Endothelial cell of umbilical vein (primary cell): ENCODE results near the gene LCAT. TPM values are rescaled to one million over a fixed set of nuclear protein-coding genes. Genes with fewer than 3 reads are reported as not detected.

Experiments
- BruUV-seq: library from RNA; stranded (reverse); fragments of 400-500 nt; replicated peaks from 2 replicates; lab custom pipeline; 2021; lab: Mats Ljungman, UMichigan
- CTCF ChIA-PET: fragments of 300-600, 350-600 bp; sonication (Branson Sonifier 250); formaldehyde crosslinking; loops from one replicate; lab custom pipeline; 2021; ENCODE audit warnings: antibody characterized with exemption, inconsistent platforms; lab: Charles Lee
- POLR2A ChIA-PET: fragments of 300-600, 350-600 bp; sonication (Branson Sonifier 250); formaldehyde crosslinking; loops from one replicate; lab custom pipeline; 2021; ENCODE audit warnings: antibody characterized with exemption, inconsistent platforms; lab: Charles Lee
- DNase-seq: peaks from one replicate; pipeline ENCODE4 v3.0.0-alpha.2; 2011; ENCODE audit warnings: low read depth, low spot score
- FAIRE-seq: peaks from 2 replicates; lab custom pipeline; 2011; peaks lifted over from hg19 to GRCh38; lab: Jason Lieb, UNC
- H2AFZ ChIP-seq: 2 replicates; pipeline ENCODE4 v1.6.0; 2012; ENCODE audit warnings: low read depth, low read length, control low read depth, inconsistent platforms
- H3K27ac ChIP-seq: 2 replicates; pipeline ENCODE4 v1.5.1; 2011; ENCODE audit warnings: low read depth, mild to moderate bottlenecking, control low read depth, low read length, moderate library complexity; ENCODE audit not compliant: insufficient read depth
- H3K27me3 ChIP-seq, 2 experiments: 2 replicates each; pipeline versions ENCODE4 v1.6.0 to v1.6.1; 2011; ENCODE audit warnings: low read length in 2 of 2, mixed read lengths in 1 of 2; ENCODE audit not compliant: control insufficient read depth in 2 of 2, insufficient read depth in 2 of 2
- H3K36me3 ChIP-seq, 2 experiments: 2 replicates in 1 of 2; 3 replicates in 1 of 2; pipeline ENCODE4 v1.5.1; 2011; ENCODE audit warnings: low read length in 2 of 2, mild to moderate bottlenecking in 1 of 2, moderate library complexity in 1 of 2; ENCODE audit not compliant: control insufficient read depth in 2 of 2, insufficient read depth in 2 of 2; ENCODE audit errors: extremely low read depth in 1 of 2
- H3K4me1 ChIP-seq: 3 replicates; pipeline ENCODE4 v1.5.1; 2011; ENCODE audit warnings: mild to moderate bottlenecking, low read length; ENCODE audit not compliant: control insufficient read depth, insufficient read depth; ENCODE audit errors: extremely low read depth
- H3K4me2 ChIP-seq: 2 replicates; pipeline ENCODE4 v1.6.1; 2011; ENCODE audit warnings: low read length, control low read depth, mixed read lengths; ENCODE audit not compliant: insufficient read depth
- H3K4me3 ChIP-seq, 3 experiments: fragments of 200-600 bp in 1 of 3; sonication (generic), shearing (Covaris generic) in 1 of 3; replicated peaks in 1 of 3; 2 replicates each; pipeline ENCODE4 v1.5.1; 2011 to 2016; ENCODE audit warnings: control low read depth in 3 of 3, low read length in 3 of 3, mild to moderate bottlenecking in 2 of 3, inconsistent platforms in 1 of 3, low read depth in 1 of 3, moderate library complexity in 1 of 3; ENCODE audit not compliant: insufficient read depth in 1 of 3
- H3K79me2 ChIP-seq: 2 replicates; pipeline ENCODE4 v1.6.0; 2012; ENCODE audit warnings: low read length, inconsistent platforms; ENCODE audit not compliant: control insufficient read depth, insufficient read depth
- H3K9ac ChIP-seq: replicated peaks from 2 replicates; pipeline ENCODE3; 2011; ENCODE audit warnings: low read length, control low read depth; ENCODE audit not compliant: insufficient read depth; ENCODE audit errors: extremely low read depth
- H3K9me1 ChIP-seq: replicated peaks from 3 replicates; pipeline ENCODE4 v1.6.0; 2011; ENCODE audit warnings: mild to moderate bottlenecking, low read length; ENCODE audit not compliant: control insufficient read depth, insufficient read depth; ENCODE audit errors: extremely low read depth
- H3K9me3 ChIP-seq: replicated peaks from 2 replicates; pipeline ENCODE4 v1.5.1; 2012; ENCODE audit warnings: low read length, inconsistent platforms; ENCODE audit not compliant: control insufficient read depth, insufficient read depth
- H4K20me1 ChIP-seq: replicated peaks from 2 replicates; pipeline ENCODE3; 2011; ENCODE audit warnings: mild to moderate bottlenecking, low read length; ENCODE audit not compliant: control insufficient read depth, insufficient read depth; ENCODE audit errors: extremely low read depth
- CTCF ChIP-seq, 2 donors: IDR thresholded peaks; 1 replicate in 1 of 2; 2 replicates in 1 of 2; pipeline ENCODE4 v1.5.1; 2011; ENCODE audit warnings: low read length in 2 of 2, mild to moderate bottlenecking in 2 of 2, moderate library complexity in 2 of 2, control low read depth in 1 of 2, inconsistent platforms in 1 of 2, low read depth in 1 of 2; ENCODE audit not compliant: insufficient read depth in 1 of 2; ENCODE audit errors: extremely low read depth in 1 of 2
- EZH2 ChIP-seq: IDR thresholded peaks from 2 replicates; pipeline ENCODE4 v1.6.1; 2012; ENCODE audit warnings: borderline replicate concordance, low read depth, mild to moderate bottlenecking, moderate library complexity, low read length, inconsistent platforms; ENCODE audit not compliant: severe bottlenecking
- FOS ChIP-seq: IDR thresholded peaks from 2 replicates; pipeline ENCODE4 v1.6.1; 2011; ENCODE audit warnings: mild to moderate bottlenecking, low read length, moderate library complexity, borderline replicate concordance; ENCODE audit not compliant: insufficient read depth
- GATA2 ChIP-seq: IDR thresholded peaks from 2 replicates; pipeline ENCODE4 v1.7.0; 2011; ENCODE audit warnings: low read depth, mild to moderate bottlenecking, moderate library complexity, mixed read lengths, low read length; ENCODE audit not compliant: insufficient read length, insufficient read depth
- JUN ChIP-seq: IDR thresholded peaks from 2 replicates; pipeline ENCODE4 v1.6.1; 2011; ENCODE audit warnings: borderline replicate concordance, low read depth; ENCODE audit not compliant: insufficient read length, insufficient read depth
- MAX ChIP-seq: IDR thresholded peaks from 2 replicates; pipeline ENCODE4 v1.6.1; 2011; ENCODE audit not compliant: insufficient read depth, insufficient read length
- MYC ChIP-seq: IDR thresholded peaks from one replicate; pipeline ENCODE4 v1.6.1; 2011; ENCODE audit warnings: mild to moderate bottlenecking, low read depth, low read length
- POLR2A ChIP-seq: IDR thresholded peaks from 2 replicates; pipeline ENCODE4 v1.6.1; 2012; ENCODE audit warnings: low read depth, mild to moderate bottlenecking, control low read depth, low read length
- POLR2AphosphoS5 ChIP-seq: IDR thresholded peaks from 2 replicates; pipeline ENCODE4 v1.6.1; 2012; ENCODE audit warnings: low read depth, mild to moderate bottlenecking, control low read depth, low read length, moderate library complexity; ENCODE audit not compliant: insufficient read depth
- dilution Hi-C: fragments of 300-500 bp; cut with MboI; formaldehyde crosslinking; loops from one replicate; pipeline ENCODE4 v1.15.0; 2019; ENCODE audit warnings: low sequenced_read_pairs; ENCODE audit not compliant: extremely low pct_ligation_motif_present
- intact Hi-C: fragments of 100-400 bp; cut with micrococcal nuclease; formaldehyde crosslinking; loops from one replicate; pipeline ENCODE4 v1.10.0; 2022
- polyA plus RNA-seq, 4 experiments: library from polyadenylated mRNA; depleted of rRNA in 3 of 4; stranded (reverse) in 3 of 4; unstranded in 1 of 4; fragments of >200 nt; gene quantifications; 2 replicates each; pipeline versions ENCODE4 v1.2.1 to v1.2.3, GENCODE V29; 2011 to 2012; ENCODE audit warnings: missing spikeins in 1 of 4
- total RNA-seq: library from RNA; stranded (reverse); gene quantifications from 2 replicates; pipeline ENCODE4 v1.2.3, GENCODE V29; 2021

The LCAT gene
- total and polyA plus RNA-seq, 2 donors (not counting 3 experiments of a cell fraction or from before 2014, with no cell fraction given) = 22.6 to 46.1 TPM

- H3K9me1 ChIP-seq = no peaks in the 10 kb centered on the region
- peak overlapping the region; percentile 20 for H3K9ac ChIP-seq
- POLR2A ChIA-PET = interaction anchor here (0.9 to 1.1 kb wide), 2 partner anchors 10 to 31 kb away, joined by 5 read pairs; no protein-coding TSS in a partner anchor
- H3K4me2 ChIP-seq = peak overlapping the region; percentile 78
- H3K36me3 ChIP-seq = peaks cover 4 to 12% of the 10 kb centered on the region in 2 experiments
- intact Hi-C loops (loop anchor here (1.0 kb wide), 1 partner anchor 88 kb away; the partner anchor contains the start of gene CENPT), dilution Hi-C loops (no loop called here)
- no peaks in the 10 kb centered on the region for H3K79me2 ChIP-seq
- H3K27me3 ChIP-seq = no peaks in the 10 kb centered on the region
- DNase-seq = no peak
- FAIRE-seq = peak; percentile 67
- no peak overlapping the region for H3K27ac ChIP-seq
- peaks cover 13% of the 10 kb centered on the region for H3K4me1 ChIP-seq
- TF ChIP-seq CTCF (IDR thresholded peaks at IDR 0.05; ENCODE audit: extremely low read depth in 1 of 2, insufficient read depth in 1 of 2, low read depth in 1 of 2, low read length in 2 of 2) = no peak
- no peak for TF ChIP-seq MAX
- TF ChIP-seq POLR2AphosphoS5 = no peak
- TF ChIP-seq EZH2 = no peak
- no peak for TF ChIP-seq GATA2
- TF ChIP-seq FOS = no peak
- no peak for TF ChIP-seq JUN
- TF ChIP-seq POLR2A = no peak
- TF ChIP-seq MYC = no peak
- no peaks in the 10 kb centered on the region for H4K20me1 ChIP-seq
- peak overlapping the region; percentile 31 to 88 (median 58) for H3K4me3 ChIP-seq
- H3K9me3 ChIP-seq = no peaks in the 10 kb centered on the region
- H2AFZ ChIP-seq = peak overlapping the region; percentile 45
- BruUV-seq = no TSS peak
- CTCF ChIA-PET = interaction anchor here (0.8 to 5.7 kb wide), 7 partner anchors 9 to 415 kb away, joined by 3 to 42 read pairs (median 5); partner anchors contain the start of gene NRN1L
Observed at GRCh38 chr16:67935101-67935401, 8.9 kb downstream of the LCAT start.
